CD4-positive, alpha-beta T cell treated with Interleukin-1 beta for 1 hour (primary cell): Measurements from ENCODE around the gene PHLDB2.

Experiments used
- DNase-seq, 2 donors: peaks; one replicate each; pipeline ENCODE4 v3.0.0-alpha.2; 2020 to 2022

Gene PHLDB2

DNA sequence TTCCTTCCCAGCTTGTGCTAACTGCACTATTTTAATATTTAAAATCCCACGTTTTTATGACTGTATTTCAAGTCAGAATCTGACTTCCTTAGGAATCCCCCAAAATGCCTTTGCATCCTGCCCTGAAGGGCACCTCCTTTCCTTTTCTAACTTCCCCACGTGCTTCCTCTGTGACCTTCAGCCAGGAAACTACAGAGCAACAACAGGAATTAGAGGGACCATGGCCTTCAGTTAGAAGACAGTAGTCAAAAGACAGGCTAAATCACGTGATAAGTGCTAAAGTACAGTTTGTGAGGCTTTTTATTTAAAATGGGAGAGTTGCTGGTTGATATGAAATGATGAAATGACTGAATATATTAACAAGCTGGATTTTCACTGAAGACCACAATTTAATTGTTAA lies 108.0 kb downstream of the PHLDB2 start:
- DNase-seq = no peak

DNA sequence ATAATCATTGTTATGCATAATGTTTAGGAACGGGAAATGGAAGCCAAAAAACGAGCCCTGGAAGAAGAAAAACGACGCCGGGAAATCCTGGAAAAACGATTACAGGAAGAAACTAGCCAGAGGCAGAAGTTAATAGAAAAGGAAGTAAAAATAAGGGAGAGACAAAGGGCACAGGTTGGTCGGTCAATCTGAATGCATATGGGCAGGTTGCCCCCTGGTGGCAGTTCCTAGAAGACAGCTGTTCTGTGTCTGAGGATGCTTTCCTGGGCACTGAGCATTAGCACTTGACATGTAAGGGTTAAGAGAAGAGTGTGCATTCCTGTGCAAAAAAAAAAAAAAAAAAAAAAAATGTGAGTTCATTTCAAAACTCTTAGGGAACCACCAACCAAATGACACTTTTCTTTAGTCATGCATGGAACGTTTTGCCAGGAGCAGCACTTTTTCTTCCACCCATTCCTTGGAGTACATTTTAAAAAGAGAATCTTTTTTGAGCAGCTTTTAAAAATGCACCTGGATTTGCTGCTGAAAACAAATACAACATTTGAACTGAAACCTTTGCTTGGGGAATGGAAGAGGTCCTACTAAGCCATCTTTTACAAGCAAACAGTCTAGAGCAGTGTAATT lies 108.7 kb downstream of the PHLDB2 start:
- peak; percentile 74 to 79 for DNase-seq

GRCh38 chr3:111968319-111969054 lies 109.4 kb downstream of the PHLDB2 start:
- no peak for DNase-seq

- DNase-seq = no peak
Measured at GRCh38 chr3:111970376-111970775, 111.3 kb downstream of the PHLDB2 start.

- DNase-seq = no peak
Measured at GRCh38 chr3:111971533-111972130, 112.6 kb downstream of the PHLDB2 start.

DNA sequence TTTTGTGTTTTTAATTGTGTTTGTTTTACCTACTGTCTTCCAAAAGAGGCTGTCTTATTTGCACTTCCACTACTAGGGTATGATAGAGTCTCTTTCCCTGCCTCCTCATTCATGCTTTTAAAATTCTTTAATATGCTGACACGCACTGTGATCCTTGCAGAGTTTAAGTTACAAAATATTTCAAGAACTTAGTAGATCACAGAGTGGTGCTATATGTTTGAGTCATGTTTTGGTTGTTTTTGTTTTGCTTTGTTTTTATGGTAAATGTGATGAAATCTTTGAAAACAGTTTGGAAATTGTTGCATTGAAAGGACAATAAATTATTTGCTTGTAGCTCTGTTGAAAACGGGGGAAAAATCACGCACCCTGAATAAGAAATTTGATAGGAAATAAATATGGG lies 113.8 kb downstream of the PHLDB2 start:
- DNase-seq = no peak

GRCh38 chr3:111975131-111975530 lies 116.1 kb downstream of the PHLDB2 start:
- no peak for DNase-seq

- no peak for DNase-seq
Measured at GRCh38 chr3:111976254-111976653, 117.2 kb downstream of the PHLDB2 start.

DNA sequence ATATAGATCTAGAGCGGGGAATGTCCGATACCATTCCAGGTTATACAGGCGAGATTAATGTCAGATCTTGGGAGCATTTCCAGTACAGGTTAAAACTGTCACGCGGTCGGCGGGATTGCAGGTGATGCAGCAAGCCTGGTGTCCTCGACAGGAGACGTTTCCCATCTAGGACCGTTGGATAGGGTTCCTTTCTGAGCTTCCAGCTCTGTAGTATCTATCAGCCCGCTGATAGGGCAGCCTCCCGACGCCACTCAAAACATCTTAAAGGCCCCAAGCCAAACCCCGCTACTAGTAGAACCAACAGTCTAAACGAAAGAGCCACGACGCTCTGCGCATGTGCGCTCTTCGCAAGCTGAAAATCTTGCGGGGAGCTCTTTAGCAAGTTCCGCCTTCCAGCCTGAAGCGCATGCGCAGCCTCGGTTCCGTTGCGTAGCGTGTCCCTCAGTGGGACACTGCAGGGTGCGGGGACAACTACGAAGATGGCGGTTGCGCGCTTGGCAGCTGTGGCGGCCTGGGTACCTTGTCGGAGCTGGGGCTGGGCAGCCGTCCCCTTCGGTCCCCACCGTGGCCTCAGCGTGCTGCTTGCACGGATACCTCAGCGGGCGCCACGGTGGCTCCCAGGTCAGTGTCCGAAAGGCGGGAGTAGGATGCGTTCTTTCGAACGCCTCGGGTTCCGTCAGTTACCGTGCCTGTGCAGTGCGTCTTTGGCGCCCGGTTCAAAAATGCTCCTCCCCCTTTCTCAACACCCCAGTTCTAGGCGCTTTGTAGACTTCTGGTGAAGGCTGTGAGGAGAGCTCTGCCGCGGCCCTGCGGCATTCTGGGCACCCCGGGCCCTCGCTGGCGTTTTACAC lies 119.7 kb downstream of the PHLDB2 start, which contains the start of gene ABHD10:
ABHD10 (plus strand) TSS at position 444 of the 851 bp plus-strand sequence; CDS start at position 480, 36 bp downstream.
- DNase-seq = peak; percentile 96 to 97

DNA sequence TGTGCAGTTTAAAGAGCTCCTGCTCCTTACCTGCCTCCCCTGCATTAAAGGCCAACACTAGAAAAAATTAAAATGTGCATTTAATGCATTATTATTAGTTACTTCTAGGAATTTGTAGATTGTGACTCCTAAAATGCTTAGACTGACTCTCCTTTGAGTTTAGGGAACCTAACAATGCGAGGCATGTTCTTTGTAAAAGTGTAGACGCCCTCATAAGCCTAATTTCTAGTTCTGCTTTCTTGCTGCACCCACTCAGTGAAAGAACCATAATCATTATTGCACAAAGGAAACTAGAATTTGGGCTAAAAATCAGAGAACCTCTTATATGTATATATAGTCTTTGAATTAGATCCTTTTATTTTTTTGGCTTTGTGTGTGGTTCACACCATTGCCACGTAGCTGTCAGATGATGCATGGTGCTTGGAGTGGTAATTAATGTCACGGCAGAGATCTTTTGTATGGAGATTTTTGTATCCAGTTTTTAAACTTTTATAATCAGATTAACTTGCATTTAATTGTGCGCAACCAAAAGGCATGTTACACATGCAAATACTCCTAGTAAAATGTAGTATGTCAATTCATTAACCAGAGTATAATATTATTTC lies 120.5 kb downstream of the PHLDB2 start:
- DNase-seq = no peak

DNA sequence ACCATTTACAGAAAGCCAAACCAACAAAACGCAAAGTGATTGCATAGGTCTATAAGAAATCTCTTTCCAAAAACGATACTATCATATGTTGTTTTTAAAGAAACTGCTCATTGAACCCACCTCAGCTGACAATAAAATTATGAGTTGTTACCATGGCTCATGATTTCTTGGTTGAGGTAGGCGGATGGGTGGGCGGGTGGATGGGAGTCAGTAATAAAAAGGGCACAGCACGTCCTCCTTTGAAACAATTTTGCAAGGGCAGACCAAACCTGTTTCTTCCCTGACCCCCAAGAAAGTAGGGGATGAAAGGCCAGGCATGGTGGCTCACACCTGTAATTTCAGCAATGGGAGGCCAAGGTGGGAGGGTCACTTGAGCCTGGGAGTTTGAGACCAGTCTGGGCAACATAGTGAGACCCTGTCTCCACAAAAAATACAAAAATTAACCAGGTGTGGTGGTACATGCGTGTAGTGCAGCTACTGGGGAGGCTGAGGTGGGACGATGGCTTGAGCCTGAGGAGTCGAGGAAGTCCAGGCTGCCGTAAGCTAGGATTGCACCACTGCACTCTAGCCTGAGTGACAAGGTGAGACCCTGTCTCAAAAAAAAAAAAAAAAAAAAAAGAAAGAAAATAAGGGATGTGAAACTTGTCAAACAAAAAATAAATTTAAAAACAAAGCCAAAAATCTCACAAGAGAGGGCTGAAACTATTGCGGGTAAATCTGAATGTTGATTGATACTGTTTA lies 121.8 kb downstream of the PHLDB2 start:
- no peak for DNase-seq

DNA sequence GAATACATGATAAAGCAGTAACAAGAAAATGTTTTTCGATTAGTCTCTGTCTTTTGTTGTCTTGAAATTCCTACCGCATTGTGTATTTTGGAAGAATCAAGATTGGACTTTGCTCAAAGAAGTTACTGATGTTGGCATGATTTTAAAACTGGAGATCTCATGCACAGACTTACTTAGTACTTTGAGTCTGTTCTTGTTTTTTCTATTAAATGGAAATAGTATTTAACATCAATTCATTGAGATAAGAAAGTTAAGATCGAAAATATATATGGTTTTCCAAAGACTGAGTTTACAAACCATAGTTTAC lies 122.3 kb downstream of the PHLDB2 start:
- no peak for DNase-seq

DNA sequence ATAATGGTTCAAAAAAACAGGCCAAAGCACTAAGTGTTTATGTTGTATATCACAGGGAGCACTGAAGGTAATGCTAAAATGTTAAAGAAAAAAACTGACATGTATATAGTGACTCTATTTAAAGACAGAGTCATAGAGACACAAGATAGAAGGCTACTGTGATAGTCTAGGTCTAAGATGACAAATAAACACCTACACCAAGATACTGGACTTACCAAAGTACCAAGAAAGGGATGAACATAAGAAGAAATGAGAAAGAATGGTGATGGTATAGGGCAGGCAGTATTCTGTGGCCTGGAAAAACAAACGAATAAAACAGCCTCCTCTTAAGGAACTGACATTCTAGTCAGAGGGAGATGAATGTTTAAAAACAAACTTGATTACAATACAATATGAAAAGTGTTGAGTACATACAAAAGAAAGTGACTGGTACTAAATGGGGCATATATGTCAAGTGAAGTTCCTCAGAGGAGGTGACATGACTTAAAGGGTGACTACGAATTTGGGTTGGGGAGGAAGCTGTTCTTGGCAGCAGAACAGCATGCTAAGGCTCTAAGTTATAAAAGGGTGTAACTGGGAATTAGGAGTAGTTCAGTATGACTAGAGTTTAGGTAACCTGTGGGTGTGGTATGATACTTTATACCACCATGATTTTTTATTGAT lies 125.7 kb downstream of the PHLDB2 start:
- DNase-seq = no peak

DNA sequence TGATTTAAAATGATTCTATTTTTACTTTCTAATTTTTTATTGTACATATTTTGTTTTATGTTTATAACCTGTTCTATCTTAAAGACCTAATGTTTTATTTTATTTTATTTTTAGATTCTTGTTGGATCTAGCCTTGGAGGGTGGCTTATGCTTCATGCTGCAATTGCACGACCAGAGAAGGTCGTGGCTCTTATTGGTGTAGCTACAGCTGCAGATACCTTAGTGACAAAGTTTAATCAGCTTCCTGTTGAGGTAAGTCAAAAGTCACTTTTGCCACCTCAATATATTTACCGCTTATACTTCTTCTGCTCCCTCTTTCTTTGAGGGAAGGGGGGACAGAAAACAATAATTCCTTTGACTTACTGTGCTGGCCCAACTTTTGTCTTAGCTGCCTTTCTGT lies 127.7 kb downstream of the PHLDB2 start:
- no peak for DNase-seq

- DNase-seq = peak in 1 of 2 donors; percentile 54
Measured at GRCh38 chr3:111989061-111989678, 130.1 kb downstream of the PHLDB2 start.

GRCh38 chr3:111993038-111993437 lies 134.0 kb downstream of the PHLDB2 start:
- DNase-seq = no peak

- no peak for DNase-seq
Measured at GRCh38 chr3:111998636-111999483, 139.8 kb downstream of the PHLDB2 start, which contains the start of gene TAGLN3. Gene TAGLN3, plus strand, starts transcription at chr3:111998922. Its CDS starts 501 bp downstream, at chr3:111999423.

GRCh38 chr3:111999484-112000324 lies 140.6 kb downstream of the PHLDB2 start:
- DNase-seq = no peak

GRCh38 chr3:112000367-112000771 lies 141.3 kb downstream of the PHLDB2 start:
- no peak for DNase-seq
